Ecto neural progenitor cell (in vitro differentiated cells): ENCODE results near the gene OTUD7B.
"Not testable (repeated sequence)": the region's sequence is repeated elsewhere in the genome, so short reads cannot be mapped to it uniquely, and the experiment has no call there.

ENCODE experiments used
- DNase-seq: peaks from one replicate; pipeline ENCODE4 v3.0.0-alpha.2; 2018; ENCODE audit warnings: low spot score

The OTUD7B gene

GRCh38 chr1:150002217-150002616, 8.3 kb downstream of the OTUD7B start:
- no peak for DNase-seq

- DNase-seq, result no peak
Observed at GRCh38 chr1:150001415-150001814, 9.1 kb downstream of the OTUD7B start.

- DNase-seq, result no peak
Observed at GRCh38 chr1:149997585-149998262, 12.8 kb downstream of the OTUD7B start.

GRCh38 chr1:149995927-149996326, 14.6 kb downstream of the OTUD7B start:
- no peak for DNase-seq

GRCh38 chr1:149993764-149994163, 16.8 kb downstream of the OTUD7B start:
- DNase-seq, result no peak

- DNase-seq, result no peak
Observed at GRCh38 chr1:149993181-149993580, 17.3 kb downstream of the OTUD7B start.

- DNase-seq, result no peak
Observed at GRCh38 chr1:149987297-149987595, 23.3 kb downstream of the OTUD7B start.

- no peak for DNase-seq
Observed at GRCh38 chr1:149986486-149987296, 23.8 kb downstream of the OTUD7B start.

- DNase-seq, result no peak
Observed at GRCh38 chr1:149979972-149980540, 30.5 kb downstream of the OTUD7B start.

GRCh38 chr1:149979245-149979971, 31.1 kb downstream of the OTUD7B start:
- no peak for DNase-seq

- no peak for DNase-seq
Observed at GRCh38 chr1:149978547-149979023, 31.9 kb downstream of the OTUD7B start.

GRCh38 chr1:149977345-149977744, 33.2 kb downstream of the OTUD7B start:
- no peak for DNase-seq

GRCh38 chr1:149972547-149972946, 38.0 kb downstream of the OTUD7B start:
- no peak for DNase-seq

- no peak for DNase-seq
Observed at GRCh38 chr1:149967646-149968045, 42.9 kb downstream of the OTUD7B start.

- DNase-seq, result no peak
Observed at GRCh38 chr1:149967041-149967440, 43.5 kb downstream of the OTUD7B start.

- no peak for DNase-seq
Observed at GRCh38 chr1:149966405-149966804, 44.1 kb downstream of the OTUD7B start.

GRCh38 chr1:149965440-149965839, 45.1 kb downstream of the OTUD7B start:
- DNase-seq, result no peak

- no peak for DNase-seq
Observed at GRCh38 chr1:149963358-149963757, 47.2 kb downstream of the OTUD7B start.

- no peak for DNase-seq
Observed at GRCh38 chr1:149962736-149963135, 47.8 kb downstream of the OTUD7B start.

- DNase-seq, result no peak
Observed at GRCh38 chr1:149962039-149962647, 48.4 kb downstream of the OTUD7B start.

GRCh38 chr1:149957548-149957947, 53.0 kb downstream of the OTUD7B start:
- not testable (repeated sequence) for DNase-seq

- DNase-seq, result no peak
Observed at GRCh38 chr1:149949911-149950310, 60.6 kb downstream of the OTUD7B start.
